Activated T-cell treated with anti-CD3 and anti-CD28 coated beads, Interleukin-2, amount 50 U/mL, for 24 hours (primary cell): ENCODE results near the gene KIR2DL3.
A peak's percentile ranks its signal among the peaks of the same experiment; 100 is the strongest.
"Not testable (repeated sequence)": the region's sequence is repeated elsewhere in the genome, so short reads cannot be mapped to it uniquely, and the experiment has no call there.

Experiments
- DNase-seq: peaks from one replicate; pipeline ENCODE4 v3.0.0-alpha.2; 2020
- H3K27ac Mint-ChIP-seq: 2 replicates; pipeline ENCODE4 v1.8.0; 2020; ENCODE audit warnings: mild to moderate bottlenecking, mixed read lengths
- H3K27me3 Mint-ChIP-seq: 2 replicates; pipeline ENCODE4 v1.8.0; 2020; ENCODE audit warnings: mixed read lengths
- H3K36me3 Mint-ChIP-seq: 2 replicates; pipeline ENCODE4 v1.8.0; 2020; ENCODE audit warnings: low read depth, mixed read lengths
- H3K4me1 Mint-ChIP-seq: 2 replicates; pipeline ENCODE4 v1.8.0; 2020; ENCODE audit warnings: low read depth, mixed read lengths
- H3K4me3 Mint-ChIP-seq: 2 replicates; pipeline ENCODE4 v1.8.0; 2020; ENCODE audit warnings: mild to moderate bottlenecking, moderate library complexity, mixed read lengths
- H3K9me3 Mint-ChIP-seq: 2 replicates; pipeline ENCODE4 v1.8.0; 2020; ENCODE audit warnings: mixed read lengths

The KIR2DL3 gene

GRCh38 chr19:54769646-54770045, 31.3 kb downstream of the KIR2DL3 start, which contains the start of gene KIR2DL1:
Gene KIR2DL1, plus strand, starts transcription at chr19:54769793. Its CDS starts 58 bp downstream, at chr19:54769851.
- H3K9me3 Mint-ChIP-seq, H3K4me3 Mint-ChIP-seq, H3K4me1 Mint-ChIP-seq, H3K36me3 Mint-ChIP-seq, H3K27me3 Mint-ChIP-seq, H3K27ac Mint-ChIP-seq, DNase-seq: not testable (repeated sequence)

- H3K27ac Mint-ChIP-seq, result not testable (repeated sequence)
These were observed 32.2 kb downstream of the KIR2DL3 start for GRCh38 chr19:54770511-54770910.

GRCh38 chr19:54771018-54771960, 33.0 kb downstream of the KIR2DL3 start:
- H3K9me3 Mint-ChIP-seq, H3K4me1 Mint-ChIP-seq, DNase-seq, H3K36me3 Mint-ChIP-seq, H3K27ac Mint-ChIP-seq, H3K27me3 Mint-ChIP-seq, H3K4me3 Mint-ChIP-seq: not testable (repeated sequence)

More at GRCh38 chr19:54770511-54770910, 32.2 kb downstream of the KIR2DL3 start:
- H3K9me3 Mint-ChIP-seq, H3K27me3 Mint-ChIP-seq, H3K4me1 Mint-ChIP-seq, H3K36me3 Mint-ChIP-seq, H3K4me3 Mint-ChIP-seq, DNase-seq: not testable (repeated sequence)

- not testable (repeated sequence) for H3K9me3 Mint-ChIP-seq, H3K4me1 Mint-ChIP-seq, H3K4me3 Mint-ChIP-seq, DNase-seq, H3K36me3 Mint-ChIP-seq, H3K27me3 Mint-ChIP-seq, H3K27ac Mint-ChIP-seq
These were observed 34.4 kb downstream of the KIR2DL3 start for GRCh38 chr19:54772666-54773065.

GRCh38 chr19:54775095-54775815, 36.9 kb downstream of the KIR2DL3 start:
- H3K4me1 Mint-ChIP-seq, H3K4me3 Mint-ChIP-seq, H3K27ac Mint-ChIP-seq, DNase-seq, H3K9me3 Mint-ChIP-seq, H3K27me3 Mint-ChIP-seq, H3K36me3 Mint-ChIP-seq: not testable (repeated sequence)

GRCh38 chr19:54775830-54776229, 37.5 kb downstream of the KIR2DL3 start:
- not testable (repeated sequence) for H3K9me3 Mint-ChIP-seq, H3K36me3 Mint-ChIP-seq, H3K27me3 Mint-ChIP-seq, DNase-seq, H3K4me3 Mint-ChIP-seq, H3K27ac Mint-ChIP-seq, H3K4me1 Mint-ChIP-seq

- not testable (repeated sequence) for H3K27ac Mint-ChIP-seq, H3K36me3 Mint-ChIP-seq, DNase-seq, H3K4me1 Mint-ChIP-seq, H3K9me3 Mint-ChIP-seq, H3K4me3 Mint-ChIP-seq, H3K27me3 Mint-ChIP-seq
These were observed 39.5 kb downstream of the KIR2DL3 start for GRCh38 chr19:54777851-54778250.

- not testable (repeated sequence) for H3K4me1 Mint-ChIP-seq, H3K36me3 Mint-ChIP-seq, H3K9me3 Mint-ChIP-seq, DNase-seq, H3K4me3 Mint-ChIP-seq, H3K27me3 Mint-ChIP-seq, H3K27ac Mint-ChIP-seq
These were observed 40.6 kb downstream of the KIR2DL3 start for GRCh38 chr19:54778896-54779295.

- DNase-seq, H3K9me3 Mint-ChIP-seq: not testable (repeated sequence)
These were observed 44.6 kb downstream of the KIR2DL3 start for GRCh38 chr19:54782916-54783315.

GRCh38 chr19:54786091-54786723, 47.9 kb downstream of the KIR2DL3 start:
- not testable (repeated sequence) for DNase-seq, H3K36me3 Mint-ChIP-seq, H3K9me3 Mint-ChIP-seq, H3K4me3 Mint-ChIP-seq, H3K4me1 Mint-ChIP-seq, H3K27ac Mint-ChIP-seq
- H3K27me3 Mint-ChIP-seq, result peaks cover 32% of the 10 kb centered on the region

More at GRCh38 chr19:54782916-54783315, 44.6 kb downstream of the KIR2DL3 start:
- H3K27ac Mint-ChIP-seq, H3K36me3 Mint-ChIP-seq, H3K4me1 Mint-ChIP-seq, H3K4me3 Mint-ChIP-seq: not testable (repeated sequence)
- H3K27me3 Mint-ChIP-seq, result peaks cover 31% of the 10 kb centered on the region

- not testable (repeated sequence) for H3K27ac Mint-ChIP-seq, DNase-seq
- H3K4me1 Mint-ChIP-seq, result peaks cover 12% of the 10 kb centered on the region
These were observed 49.8 kb downstream of the KIR2DL3 start for GRCh38 chr19:54788154-54788553.

GRCh38 chr19:54790711-54791110, 52.4 kb downstream of the KIR2DL3 start:
- no peak overlapping the region for H3K4me3 Mint-ChIP-seq
- H3K27me3 Mint-ChIP-seq, result peaks cover 26% of the 10 kb centered on the region
- H3K27ac Mint-ChIP-seq, result no peak overlapping the region
- H3K36me3 Mint-ChIP-seq, result no peaks in the 10 kb centered on the region
- no peaks in the 10 kb centered on the region for H3K9me3 Mint-ChIP-seq
- H3K4me1 Mint-ChIP-seq, result peaks cover 14% of the 10 kb centered on the region
- DNase-seq, result no peak

More at GRCh38 chr19:54788154-54788553, 49.8 kb downstream of the KIR2DL3 start:
- H3K4me3 Mint-ChIP-seq, H3K36me3 Mint-ChIP-seq, H3K9me3 Mint-ChIP-seq: not testable (repeated sequence)
- peaks cover 36% of the 10 kb centered on the region for H3K27me3 Mint-ChIP-seq

GRCh38 chr19:54791476-54791875, 53.2 kb downstream of the KIR2DL3 start:
- peaks cover 21% of the 10 kb centered on the region for H3K27me3 Mint-ChIP-seq
- no peak for DNase-seq
- H3K27ac Mint-ChIP-seq, result no peak overlapping the region
- H3K36me3 Mint-ChIP-seq, result no peaks in the 10 kb centered on the region
- H3K4me3 Mint-ChIP-seq, result no peak overlapping the region
- H3K4me1 Mint-ChIP-seq, result peaks cover 14% of the 10 kb centered on the region
- H3K9me3 Mint-ChIP-seq, result no peaks in the 10 kb centered on the region

- no peak for DNase-seq
- Mint-ChIP-seq H3K4me3 (peak overlapping the region; percentile 62), H3K9me3 (no peaks in the 10 kb centered on the region), H3K36me3 (no peaks in the 10 kb centered on the region), H3K27ac (no peak overlapping the region), H3K4me1 (peaks cover 14% of the 10 kb centered on the region), H3K27me3 (peaks cover 27% of the 10 kb centered on the region)
These were observed 54.5 kb downstream of the KIR2DL3 start for GRCh38 chr19:54792814-54793213.
